ENCODE measurements around the gene KRT32. TPM values are rescaled to one million over a fixed set of nuclear protein-coding genes. Genes with fewer than 3 reads are reported as not detected.

KRT32 gene
- total RNA-seq, 1 experiment from 2014 or later = 0.42 TPM

DNA sequence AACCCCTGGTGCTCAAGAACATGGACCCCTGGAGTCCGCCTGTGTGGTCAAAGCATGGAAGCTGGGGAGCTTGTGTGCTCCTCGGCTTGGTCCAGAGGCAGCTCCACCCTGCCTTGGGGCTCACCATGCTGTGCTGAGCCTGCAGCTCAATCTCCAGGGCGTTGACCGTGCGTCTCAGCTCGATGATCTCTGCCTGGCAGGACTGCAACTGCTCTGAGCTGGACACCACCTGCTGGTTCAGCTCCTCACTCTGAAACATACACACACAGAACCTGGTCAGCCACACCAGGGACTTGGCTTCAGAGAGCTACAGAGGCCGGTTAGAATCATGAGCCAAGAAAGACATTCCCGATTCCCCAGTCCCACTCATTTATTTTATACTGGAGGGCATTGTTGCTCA, 11.1 kb upstream of the KRT32 start:
- Histone ChIP-seq H3K4me1 (ENCODE audit: control insufficient read depth in 1 of 2, insufficient read depth in 2 of 2, low read length in 2 of 2) (no peaks in the 10 kb centered on the region), H3K9me3 (ENCODE audit: control insufficient read depth in 1 of 2, insufficient read depth in 1 of 2, low read depth in 1 of 2, low read length in 2 of 2) (no peaks in the 10 kb centered on the region), H4K20me1 (ENCODE audit: insufficient read depth) (no peaks in the 10 kb centered on the region), H3K9ac (ENCODE audit: low read length) (no peak overlapping the region), H3K9me2 (ENCODE audit: insufficient read depth) (no peaks in the 10 kb centered on the region), H3K79me2 (ENCODE audit: insufficient read depth, low read length) (no peaks in the 10 kb centered on the region), H3K36me3 (ENCODE audit: control insufficient read depth in 1 of 2, insufficient read depth in 2 of 2, low read length in 2 of 2) (no peaks in the 10 kb centered on the region), H2AFZ (ENCODE audit: low read depth, low read length, poor library complexity, severe bottlenecking) (no peak overlapping the region), H3K27me3 (ENCODE audit: insufficient read depth, low read length) (no peaks in the 10 kb centered on the region), H3K4me3 (replicated peaks in 1 of 2; ENCODE audit: low read depth in 1 of 2, low read length in 2 of 2) (no peak overlapping the region), H3K4me2 (ENCODE audit: low read length) (no peak overlapping the region), H3K27ac (ENCODE audit: low read depth, low read length) (no peak overlapping the region)
- intact Hi-C loops (cut with micrococcal nuclease) = no loop called here
- CTCF ChIA-PET = no interaction called here
- RAD21 ChIA-PET (ENCODE audit: low non-redundant PET in 1 of 2, low total read pairs in 2 of 2, uncharacterized antibody in 2 of 2, unreplicated experiment in 2 of 2) = no interaction called here
- DNase-seq (ENCODE audit: low read depth, low spot score) = no peak
- TF ChIP-seq ELF1 (IDR thresholded peaks at IDR 0.05; ENCODE audit: borderline replicate concordance, low read depth) = no peak
- no peak for TF ChIP-seq SRF (IDR thresholded peaks at IDR 0.05; ENCODE audit: low read depth)
- no peak for TF ChIP-seq SIN3A (IDR thresholded peaks at IDR 0.05; ENCODE audit: low read depth)
- TF ChIP-seq EZH2 (IDR thresholded peaks at IDR 0.05) = no peak
- no peak for TF ChIP-seq POLR2A (IDR thresholded peaks at IDR 0.05; ENCODE audit: borderline replicate concordance, extremely low read depth, insufficient read depth, insufficient read length)
- TF ChIP-seq POLR2AphosphoS5 (IDR thresholded peaks at IDR 0.05; ENCODE audit: low read depth, low read length) = no peak
- TF ChIP-seq TCF7L2 (IDR thresholded peaks at IDR 0.05; ENCODE audit: borderline replicate concordance, extremely low read depth, insufficient read depth, insufficient read length) = no peak
- TF ChIP-seq JUND (IDR thresholded peaks at IDR 0.05) = no peak
- TF ChIP-seq ZNF274 (IDR thresholded peaks at IDR 0.05; ENCODE audit: low read depth, low read length) = no peak
- no peak for ATAC-seq
- no TSS peak for BruUV-seq (replicated peaks)
- POLR2A ChIA-PET = no interaction called here

DNA sequence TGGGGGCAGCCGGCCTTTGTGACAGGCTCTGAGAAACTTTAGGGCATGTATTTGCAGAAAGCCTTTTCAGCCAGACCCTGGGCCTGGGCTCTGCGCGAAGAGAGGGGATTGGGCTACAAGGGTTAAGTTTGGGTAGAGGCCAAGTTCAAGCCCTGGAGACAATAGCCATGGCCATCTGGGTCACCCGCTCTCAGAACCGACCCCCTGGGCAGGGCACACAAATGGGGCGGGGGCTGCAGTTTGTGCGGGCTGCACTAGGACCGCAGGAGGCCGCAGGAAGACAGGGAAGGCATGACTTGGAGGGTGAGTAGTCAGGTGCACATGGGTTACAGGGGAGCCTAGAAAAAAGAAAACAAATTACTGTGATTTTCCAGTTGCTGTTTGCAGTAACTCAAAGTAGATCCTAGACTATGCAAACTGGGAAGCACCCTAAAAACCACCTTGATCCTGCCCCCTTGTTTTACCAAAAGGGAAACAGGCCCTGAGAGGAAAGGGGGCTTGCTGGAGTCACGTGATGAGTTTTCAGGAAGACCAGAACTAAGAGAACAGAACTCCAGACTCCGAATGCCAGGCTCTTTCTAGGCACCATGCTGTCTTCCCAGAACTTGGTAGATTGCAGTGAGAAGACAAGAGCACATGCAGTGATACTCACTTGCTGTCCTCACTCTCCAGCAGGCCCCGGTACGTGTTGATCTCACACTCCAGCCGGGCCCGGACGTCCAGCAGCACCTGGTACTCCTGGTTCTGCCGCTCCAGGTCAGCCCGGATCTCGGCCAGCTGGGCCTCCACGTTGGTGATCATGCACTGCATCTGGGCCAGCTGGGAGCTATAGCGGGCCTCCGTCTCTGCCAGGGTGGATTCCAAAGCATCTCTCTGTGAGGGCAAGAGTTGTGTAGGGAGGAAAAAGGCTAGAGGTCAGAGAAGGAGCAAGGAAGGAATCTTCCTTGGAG, 10.0 kb upstream of the KRT32 start:
- Histone ChIP-seq H3K4me1 (ENCODE audit: control insufficient read depth in 1 of 2, insufficient read depth in 2 of 2, low read length in 2 of 2) (no peaks in the 10 kb centered on the region), H3K79me2 (ENCODE audit: insufficient read depth, low read length) (no peaks in the 10 kb centered on the region), H3K9me2 (ENCODE audit: insufficient read depth) (no peaks in the 10 kb centered on the region), H3K4me3 (replicated peaks in 1 of 2; ENCODE audit: low read depth in 1 of 2, low read length in 2 of 2) (no peak overlapping the region), H3K36me3 (ENCODE audit: control insufficient read depth in 1 of 2, insufficient read depth in 2 of 2, low read length in 2 of 2) (no peaks in the 10 kb centered on the region), H3K9ac (ENCODE audit: low read length) (no peak overlapping the region), H3K27ac (ENCODE audit: low read depth, low read length) (no peak overlapping the region), H3K27me3 (ENCODE audit: insufficient read depth, low read length) (no peaks in the 10 kb centered on the region), H3K9me3 (ENCODE audit: control insufficient read depth in 1 of 2, insufficient read depth in 1 of 2, low read depth in 1 of 2, low read length in 2 of 2) (no peaks in the 10 kb centered on the region), H3K4me2 (ENCODE audit: low read length) (no peak overlapping the region), H2AFZ (ENCODE audit: low read depth, low read length, poor library complexity, severe bottlenecking) (no peak overlapping the region), H4K20me1 (ENCODE audit: insufficient read depth) (no peaks in the 10 kb centered on the region)
- ChIA-PET POLR2A (no interaction called here), RAD21 (ENCODE audit: low non-redundant PET in 1 of 2, low total read pairs in 2 of 2, uncharacterized antibody in 2 of 2, unreplicated experiment in 2 of 2) (no interaction called here), CTCF (no interaction called here)
- ATAC-seq (no peak), DNase-seq (ENCODE audit: low read depth, low spot score) (no peak)
- intact Hi-C loops (cut with micrococcal nuclease) = no loop called here
- BruUV-seq (replicated peaks) = no TSS peak
- TF ChIP-seq, protein P1, sequence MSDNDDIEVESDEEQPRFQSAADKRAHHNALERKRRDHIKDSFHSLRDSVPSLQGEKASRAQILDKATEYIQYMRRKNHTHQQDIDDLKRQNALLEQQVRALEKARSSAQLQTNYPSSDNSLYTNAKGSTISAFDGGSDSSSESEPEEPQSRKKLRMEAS (IDR thresholded peaks at IDR 0.05) = no peak
- TF ChIP-seq, protein P2, sequence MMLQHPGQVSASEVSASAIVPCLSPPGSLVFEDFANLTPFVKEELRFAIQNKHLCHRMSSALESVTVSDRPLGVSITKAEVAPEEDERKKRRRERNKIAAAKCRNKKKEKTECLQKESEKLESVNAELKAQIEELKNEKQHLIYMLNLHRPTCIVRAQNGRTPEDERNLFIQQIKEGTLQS (IDR thresholded peaks at IDR 0.05) = no peak
- TF ChIP-seq, protein P3, sequence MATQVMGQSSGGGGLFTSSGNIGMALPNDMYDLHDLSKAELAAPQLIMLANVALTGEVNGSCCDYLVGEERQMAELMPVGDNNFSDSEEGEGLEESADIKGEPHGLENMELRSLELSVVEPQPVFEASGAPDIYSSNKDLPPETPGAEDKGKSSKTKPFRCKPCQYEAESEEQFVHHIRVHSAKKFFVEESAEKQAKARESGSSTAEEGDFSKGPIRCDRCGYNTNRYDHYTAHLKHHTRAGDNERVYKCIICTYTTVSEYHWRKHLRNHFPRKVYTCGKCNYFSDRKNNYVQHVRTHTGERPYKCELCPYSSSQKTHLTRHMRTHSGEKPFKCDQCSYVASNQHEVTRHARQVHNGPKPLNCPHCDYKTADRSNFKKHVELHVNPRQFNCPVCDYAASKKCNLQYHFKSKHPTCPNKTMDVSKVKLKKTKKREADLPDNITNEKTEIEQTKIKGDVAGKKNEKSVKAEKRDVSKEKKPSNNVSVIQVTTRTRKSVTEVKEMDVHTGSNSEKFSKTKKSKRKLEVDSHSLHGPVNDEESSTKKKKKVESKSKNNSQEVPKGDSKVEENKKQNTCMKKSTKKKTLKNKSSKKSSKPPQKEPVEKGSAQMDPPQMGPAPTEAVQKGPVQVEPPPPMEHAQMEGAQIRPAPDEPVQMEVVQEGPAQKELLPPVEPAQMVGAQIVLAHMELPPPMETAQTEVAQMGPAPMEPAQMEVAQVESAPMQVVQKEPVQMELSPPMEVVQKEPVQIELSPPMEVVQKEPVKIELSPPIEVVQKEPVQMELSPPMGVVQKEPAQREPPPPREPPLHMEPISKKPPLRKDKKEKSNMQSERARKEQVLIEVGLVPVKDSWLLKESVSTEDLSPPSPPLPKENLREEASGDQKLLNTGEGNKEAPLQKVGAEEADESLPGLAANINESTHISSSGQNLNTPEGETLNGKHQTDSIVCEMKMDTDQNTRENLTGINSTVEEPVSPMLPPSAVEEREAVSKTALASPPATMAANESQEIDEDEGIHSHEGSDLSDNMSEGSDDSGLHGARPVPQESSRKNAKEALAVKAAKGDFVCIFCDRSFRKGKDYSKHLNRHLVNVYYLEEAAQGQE (IDR thresholded peaks at IDR 0.05; ENCODE audit: low read depth) = no peak
- TF ChIP-seq ZNF274 (IDR thresholded peaks at IDR 0.05; ENCODE audit: low read depth, low read length) (no peak), ZFX (IDR thresholded peaks at IDR 0.05) (no peak), JUND (IDR thresholded peaks at IDR 0.05) (no peak)
- TF ChIP-seq, protein P4, sequence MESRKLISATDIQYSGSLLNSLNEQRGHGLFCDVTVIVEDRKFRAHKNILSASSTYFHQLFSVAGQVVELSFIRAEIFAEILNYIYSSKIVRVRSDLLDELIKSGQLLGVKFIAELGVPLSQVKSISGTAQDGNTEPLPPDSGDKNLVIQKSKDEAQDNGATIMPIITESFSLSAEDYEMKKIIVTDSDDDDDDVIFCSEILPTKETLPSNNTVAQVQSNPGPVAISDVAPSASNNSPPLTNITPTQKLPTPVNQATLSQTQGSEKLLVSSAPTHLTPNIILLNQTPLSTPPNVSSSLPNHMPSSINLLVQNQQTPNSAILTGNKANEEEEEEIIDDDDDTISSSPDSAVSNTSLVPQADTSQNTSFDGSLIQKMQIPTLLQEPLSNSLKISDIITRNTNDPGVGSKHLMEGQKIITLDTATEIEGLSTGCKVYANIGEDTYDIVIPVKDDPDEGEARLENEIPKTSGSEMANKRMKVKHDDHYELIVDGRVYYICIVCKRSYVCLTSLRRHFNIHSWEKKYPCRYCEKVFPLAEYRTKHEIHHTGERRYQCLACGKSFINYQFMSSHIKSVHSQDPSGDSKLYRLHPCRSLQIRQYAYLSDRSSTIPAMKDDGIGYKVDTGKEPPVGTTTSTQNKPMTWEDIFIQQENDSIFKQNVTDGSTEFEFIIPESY (IDR thresholded peaks at IDR 0.05; ENCODE audit: extremely low read depth, insufficient replicate concordance, low read length) = no peak
